Measurements from ENCODE around the gene MRGPRG. TPM values are rescaled to one million over a fixed set of nuclear protein-coding genes. Genes with fewer than 3 reads are reported as not detected.

Gene MRGPRG
- total and polyA plus RNA-seq, 11 donors = not detected

DNA sequence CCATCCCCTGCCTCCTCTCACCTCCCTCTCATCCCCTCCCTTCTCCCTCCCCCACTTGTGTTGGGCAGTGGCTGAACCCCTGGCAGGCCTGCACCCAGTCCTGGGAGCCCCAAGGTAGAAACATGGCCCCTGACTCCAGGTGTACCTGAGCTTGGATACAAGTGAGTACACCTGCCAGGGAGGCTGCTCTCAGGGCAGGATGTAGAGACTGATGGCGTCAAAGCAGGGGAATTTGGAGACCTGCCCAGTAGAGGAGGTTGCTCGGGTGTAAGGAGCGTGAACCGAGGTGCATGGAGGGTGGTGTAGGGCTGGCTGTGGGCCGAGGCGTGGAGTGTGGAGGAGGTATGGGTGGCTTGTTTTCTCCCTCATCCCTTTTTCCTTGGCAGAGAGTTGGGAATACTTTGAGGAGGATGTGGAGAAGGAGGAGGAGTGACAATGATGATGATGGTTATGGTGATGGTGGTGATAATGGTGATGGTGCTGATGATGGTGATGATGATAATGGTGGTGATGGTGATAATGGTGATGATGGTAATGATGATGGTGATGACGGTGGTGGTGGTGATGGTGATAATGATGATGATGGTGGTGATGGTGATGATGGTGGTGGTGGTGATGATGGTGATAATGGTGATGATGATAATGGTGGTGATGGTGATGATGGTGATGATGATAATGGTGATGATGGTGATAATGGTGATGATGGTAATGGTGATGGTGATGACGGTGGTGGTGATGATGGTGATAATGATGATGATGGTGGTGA, 12.3 kb downstream of the MRGPRG start:
- no peak for TF ChIP-seq POLR2A (IDR thresholded peaks at IDR 0.05)
- TF ChIP-seq, protein P1, sequence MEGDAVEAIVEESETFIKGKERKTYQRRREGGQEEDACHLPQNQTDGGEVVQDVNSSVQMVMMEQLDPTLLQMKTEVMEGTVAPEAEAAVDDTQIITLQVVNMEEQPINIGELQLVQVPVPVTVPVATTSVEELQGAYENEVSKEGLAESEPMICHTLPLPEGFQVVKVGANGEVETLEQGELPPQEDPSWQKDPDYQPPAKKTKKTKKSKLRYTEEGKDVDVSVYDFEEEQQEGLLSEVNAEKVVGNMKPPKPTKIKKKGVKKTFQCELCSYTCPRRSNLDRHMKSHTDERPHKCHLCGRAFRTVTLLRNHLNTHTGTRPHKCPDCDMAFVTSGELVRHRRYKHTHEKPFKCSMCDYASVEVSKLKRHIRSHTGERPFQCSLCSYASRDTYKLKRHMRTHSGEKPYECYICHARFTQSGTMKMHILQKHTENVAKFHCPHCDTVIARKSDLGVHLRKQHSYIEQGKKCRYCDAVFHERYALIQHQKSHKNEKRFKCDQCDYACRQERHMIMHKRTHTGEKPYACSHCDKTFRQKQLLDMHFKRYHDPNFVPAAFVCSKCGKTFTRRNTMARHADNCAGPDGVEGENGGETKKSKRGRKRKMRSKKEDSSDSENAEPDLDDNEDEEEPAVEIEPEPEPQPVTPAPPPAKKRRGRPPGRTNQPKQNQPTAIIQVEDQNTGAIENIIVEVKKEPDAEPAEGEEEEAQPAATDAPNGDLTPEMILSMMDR (IDR thresholded peaks at IDR 0.05) = no peak
- H3K9me3 ChIP-seq = peaks cover 0 to 15% (median 5%) of the 10 kb centered on the region in 12 donors
- DNase-seq (peak in 1 of 5 donors; percentile 18), ATAC-seq (no peak)
- no peak overlapping the region for H3K4me3 ChIP-seq
- peaks cover 0 to 19% (median 8%) of the 10 kb centered on the region in 12 donors for H3K4me1 ChIP-seq
- WGBS, 4 donors = 65 to 74% (median 68%) methylated on average over 8 of the region's 8 CpGs
- H3K27ac ChIP-seq = no peak overlapping the region
- H3K36me3 ChIP-seq = no peaks in the 10 kb centered on the region
- intact Hi-C loops (cut with DNase I) = loop anchor here in 1 of 10 donors (5.0 kb wide), 1 partner anchor 84 kb away; no protein-coding TSS in a partner anchor
- H3K27me3 ChIP-seq = peaks cover 15 to 36% (median 26%) of the 10 kb centered on the region in 9 donors

DNA sequence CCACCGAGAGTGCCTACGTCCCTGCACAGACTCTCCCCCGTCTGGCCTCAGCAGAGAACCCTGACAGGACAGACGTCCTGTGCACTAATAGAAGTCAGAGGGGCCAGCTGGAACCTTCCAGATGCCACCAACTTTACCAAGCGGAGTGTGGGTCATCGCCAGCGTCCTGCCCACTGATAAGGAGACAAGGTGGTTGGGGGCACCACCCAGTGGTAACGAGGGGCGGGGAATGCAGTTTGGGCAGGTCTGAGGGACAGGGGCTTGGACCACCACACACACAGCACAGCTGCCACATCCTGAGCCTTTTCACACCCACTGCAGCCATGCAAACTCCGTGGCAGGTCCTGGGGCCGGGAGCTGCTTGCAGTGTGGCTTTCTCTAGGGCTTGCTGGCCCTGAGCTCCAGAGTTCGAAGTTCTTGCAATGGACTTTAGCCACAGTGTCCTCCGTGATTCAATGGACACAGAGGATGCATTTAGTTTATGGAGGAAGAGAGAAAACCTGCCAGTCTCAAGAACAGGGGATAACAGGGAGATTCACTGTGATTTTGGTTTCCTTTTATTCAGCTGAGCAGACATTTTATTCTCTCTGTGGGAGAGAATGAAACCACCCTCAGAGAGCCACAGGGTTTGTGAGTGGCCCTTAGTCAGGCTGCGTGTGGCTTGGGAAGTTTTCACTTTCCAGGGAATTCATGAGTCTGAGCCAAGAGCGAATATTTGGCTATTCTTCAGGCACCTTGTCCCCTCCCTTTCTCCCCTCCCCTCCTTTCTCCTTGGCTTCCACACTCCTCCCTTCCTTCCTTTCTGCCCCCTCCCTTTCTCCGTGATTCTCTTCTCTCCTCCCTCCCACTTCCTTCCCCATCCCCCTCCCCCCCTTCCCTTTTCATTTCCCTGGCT, 13.1 kb downstream of the MRGPRG start:
- Histone ChIP-seq H3K4me3 (no peak overlapping the region), H3K36me3 (no peaks in the 10 kb centered on the region), H3K27ac (no peak overlapping the region), H3K27me3 (peaks cover 15 to 44% (median 34%) of the 10 kb centered on the region in 9 donors), H3K4me1 (peaks cover 0 to 19% (median 8%) of the 10 kb centered on the region in 12 donors), H3K9me3 (peaks cover 0 to 6% (median under 1%) of the 10 kb centered on the region in 12 donors)
- WGBS, 4 donors = 46 to 59% (median 56%) methylated on average over 16 of the region's 16 CpGs
- intact Hi-C loops (cut with DNase I) = loop anchor here in 1 of 10 donors (5.0 kb wide), 1 partner anchor 83 kb away; no protein-coding TSS in a partner anchor
- DNase-seq (peak in 2 of 5 donors; percentile 11 to 44), ATAC-seq (no peak)
- TF ChIP-seq, protein P1 (IDR thresholded peaks at IDR 0.05) = no peak
- no peak for TF ChIP-seq POLR2A (IDR thresholded peaks at IDR 0.05)

DNA sequence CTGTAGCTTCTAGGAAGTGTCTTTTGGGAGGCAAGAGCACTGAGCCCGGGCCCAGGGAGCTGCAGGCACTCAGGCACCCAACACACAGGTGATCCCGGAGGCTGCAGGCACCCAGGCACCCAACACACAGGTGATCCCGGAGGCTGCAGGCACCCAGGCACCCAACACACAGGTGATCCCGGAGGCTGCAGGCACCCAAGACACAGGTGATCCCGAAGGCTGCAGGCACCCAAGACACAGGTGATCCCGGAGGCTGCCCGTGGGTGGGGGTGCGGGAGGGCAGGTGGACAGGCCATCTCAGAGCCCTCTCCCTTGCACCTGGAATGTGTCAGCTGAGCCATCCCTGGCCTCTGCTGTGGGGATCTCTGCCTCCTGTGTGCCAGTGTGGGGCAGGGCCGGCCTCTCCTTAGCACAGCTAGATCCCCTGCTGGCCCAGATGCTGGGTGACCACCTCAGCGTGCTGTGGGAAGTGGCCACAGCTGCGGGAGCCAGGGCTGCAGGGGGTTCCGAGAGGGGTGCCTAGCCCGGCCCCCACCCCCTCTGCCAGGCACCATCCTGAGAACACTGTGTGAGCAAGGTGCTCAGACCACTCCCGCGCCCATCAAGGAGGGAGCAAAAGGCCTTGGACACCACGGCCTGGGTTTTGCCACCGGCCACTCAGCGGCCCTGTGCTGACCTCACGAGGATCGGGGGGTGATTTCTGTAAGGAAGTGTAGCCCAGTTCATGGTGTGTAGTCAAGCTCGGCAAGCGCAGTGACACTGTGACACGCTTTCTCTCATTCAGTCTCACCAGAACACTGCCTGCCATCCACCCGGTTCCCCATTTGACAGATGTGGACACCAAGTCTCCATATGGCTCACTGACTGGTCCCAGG, 14.2 kb downstream of the MRGPRG start:
- peak in 1 of 5 donors; percentile 16 for DNase-seq
- WGBS, 4 donors = 78 to 81% (median 80%) methylated on average over 10 to 24 of the region's 24 CpGs
- TF ChIP-seq POLR2A (IDR thresholded peaks at IDR 0.05) = no peak
- TF ChIP-seq, protein P1 (IDR thresholded peaks at IDR 0.05) = no peak

More for the DNA sequence above, 14.2 kb downstream of the MRGPRG start:
- H3K27ac ChIP-seq = no peak overlapping the region
- H3K36me3 ChIP-seq = no peaks in the 10 kb centered on the region
- H3K27me3 ChIP-seq = peaks cover 18 to 46% (median 37%) of the 10 kb centered on the region in 9 donors
- ATAC-seq = no peak
- peaks cover 0 to 19% (median 8%) of the 10 kb centered on the region in 12 donors for H3K4me1 ChIP-seq
- no peaks in the 10 kb centered on the region for H3K9me3 ChIP-seq
- H3K4me3 ChIP-seq = no peak overlapping the region
- intact Hi-C loops (cut with DNase I) = loop anchor here in 1 of 10 donors (5.0 kb wide), 1 partner anchor 82 kb away; no protein-coding TSS in a partner anchor

Data from heart left ventricle (tissue), 16 donors.